GM12801 (cell line): Measurements from ENCODE around the gene MPZ.

Experiments
- TF ChIP-seq, protein P1 (sequence below): IDR thresholded peaks from one replicate; pipeline ENCODE4 v1.5.1; 2011; ENCODE audit warnings: control low read depth; ENCODE audit not compliant: insufficient read length; ENCODE audit errors: extremely low read depth

The MPZ gene

DNA sequence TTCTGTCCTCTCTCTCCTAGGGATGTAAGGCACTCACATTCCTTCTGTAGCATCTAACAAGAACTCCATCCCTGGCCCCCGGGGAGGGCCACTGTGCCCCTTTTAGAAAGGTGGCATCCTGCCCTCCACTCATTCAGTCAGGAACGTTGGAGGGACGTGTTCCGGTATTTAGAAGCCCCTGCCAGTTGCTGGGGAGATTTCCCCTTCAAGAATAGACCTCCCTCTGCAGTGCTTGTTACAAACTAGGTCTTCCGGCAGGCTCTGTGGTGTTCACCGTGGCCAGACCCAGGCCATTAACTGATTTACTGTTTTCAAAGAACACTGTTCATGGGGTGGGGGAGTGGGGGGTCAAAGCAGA lies 50.4 kb downstream of the MPZ start:
- TF ChIP-seq, protein P1, sequence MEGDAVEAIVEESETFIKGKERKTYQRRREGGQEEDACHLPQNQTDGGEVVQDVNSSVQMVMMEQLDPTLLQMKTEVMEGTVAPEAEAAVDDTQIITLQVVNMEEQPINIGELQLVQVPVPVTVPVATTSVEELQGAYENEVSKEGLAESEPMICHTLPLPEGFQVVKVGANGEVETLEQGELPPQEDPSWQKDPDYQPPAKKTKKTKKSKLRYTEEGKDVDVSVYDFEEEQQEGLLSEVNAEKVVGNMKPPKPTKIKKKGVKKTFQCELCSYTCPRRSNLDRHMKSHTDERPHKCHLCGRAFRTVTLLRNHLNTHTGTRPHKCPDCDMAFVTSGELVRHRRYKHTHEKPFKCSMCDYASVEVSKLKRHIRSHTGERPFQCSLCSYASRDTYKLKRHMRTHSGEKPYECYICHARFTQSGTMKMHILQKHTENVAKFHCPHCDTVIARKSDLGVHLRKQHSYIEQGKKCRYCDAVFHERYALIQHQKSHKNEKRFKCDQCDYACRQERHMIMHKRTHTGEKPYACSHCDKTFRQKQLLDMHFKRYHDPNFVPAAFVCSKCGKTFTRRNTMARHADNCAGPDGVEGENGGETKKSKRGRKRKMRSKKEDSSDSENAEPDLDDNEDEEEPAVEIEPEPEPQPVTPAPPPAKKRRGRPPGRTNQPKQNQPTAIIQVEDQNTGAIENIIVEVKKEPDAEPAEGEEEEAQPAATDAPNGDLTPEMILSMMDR: no peak

DNA sequence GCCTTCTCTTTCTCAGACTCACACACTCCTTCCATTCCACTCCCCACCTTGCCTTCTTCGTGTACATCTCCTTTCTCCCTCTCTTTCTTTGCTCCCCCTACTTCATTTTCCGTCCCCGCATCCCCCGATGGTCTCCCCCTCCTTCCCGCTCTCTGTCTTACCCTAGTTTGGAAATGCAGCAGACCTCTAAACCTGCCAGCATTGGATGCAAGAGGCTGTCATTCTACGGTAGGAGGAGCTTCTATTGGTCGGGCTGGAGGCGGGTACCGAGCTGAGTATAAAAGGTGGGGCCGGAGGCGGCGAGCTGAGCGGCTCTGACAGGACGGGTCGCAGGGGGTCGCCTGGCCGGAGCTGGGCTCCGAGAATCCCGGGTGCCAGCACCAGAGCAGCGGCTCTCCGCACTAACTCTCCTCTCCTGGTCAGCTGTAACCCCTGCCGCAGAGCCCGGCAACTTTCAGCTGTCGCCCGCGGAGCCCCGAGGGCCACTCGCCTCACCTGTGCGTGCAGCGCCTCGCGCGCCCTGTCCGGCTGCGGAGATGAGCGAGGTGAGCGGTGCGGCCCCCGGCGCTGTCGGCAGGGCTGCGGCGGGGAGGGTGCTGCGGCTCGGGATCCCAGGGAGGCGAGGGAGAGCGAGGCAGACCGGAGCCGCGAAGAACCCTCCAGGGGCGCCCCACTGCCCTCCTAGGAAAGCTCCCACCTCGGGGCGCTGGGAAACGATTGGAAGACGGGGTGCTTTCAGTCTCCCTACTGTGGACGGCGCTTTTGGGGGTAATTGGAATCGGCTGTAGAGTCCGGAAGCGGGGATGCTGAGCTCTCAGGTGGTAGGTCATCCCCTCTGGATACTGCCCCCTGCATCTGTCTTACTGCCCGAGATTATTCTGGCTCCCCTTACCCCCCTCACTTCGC lies 51.1 kb downstream of the MPZ start, which contains the start of gene PCP4L1:
PCP4L1 (plus strand) TSS at position 307 of the 906 bp plus-strand sequence; CDS start at position 537, 230 bp downstream.
- TF ChIP-seq, protein P1: no peak
